HG03469 (cell line): ENCODE data around the gene CPM.
"Not testable (repeated sequence)": the region's sequence is repeated elsewhere in the genome, so short reads cannot be mapped to it uniquely, and the experiment has no call there.

ENCODE experiments used
- ATAC-seq: cut with Tn5 transposase; IDR thresholded peaks from one replicate; pipeline ENCODE4 v1.9.1; 2021; ENCODE audit warnings: mild to moderate bottlenecking, moderate library complexity, moderate number of reproducible peaks; ENCODE audit not compliant: unreplicated experiment

The CPM gene

GRCh38 chr12:68882251-68882964 lies 50.6 kb downstream of the CPM start:
- ATAC-seq = no peak

GRCh38 chr12:68880660-68881325 lies 52.2 kb downstream of the CPM start:
- no peak for ATAC-seq

- no peak for ATAC-seq
Observed at GRCh38 chr12:68878846-68879245, 54.1 kb downstream of the CPM start.

- no peak for ATAC-seq
Observed at GRCh38 chr12:68878283-68878682, 54.7 kb downstream of the CPM start.

GRCh38 chr12:68877583-68877982 lies 55.4 kb downstream of the CPM start:
- no peak for ATAC-seq

- no peak for ATAC-seq
Observed at GRCh38 chr12:68876461-68876860, 56.5 kb downstream of the CPM start.

- ATAC-seq = no peak
Observed at GRCh38 chr12:68873316-68873715, 59.7 kb downstream of the CPM start.

- ATAC-seq = no peak
Observed at GRCh38 chr12:68871921-68872320, 61.0 kb downstream of the CPM start.

- no peak for ATAC-seq
Observed at GRCh38 chr12:68871396-68871795, 61.6 kb downstream of the CPM start.

GRCh38 chr12:68870443-68870842 lies 62.5 kb downstream of the CPM start:
- no peak for ATAC-seq

- ATAC-seq = no peak
Observed at GRCh38 chr12:68870011-68870410, 63.0 kb downstream of the CPM start.

GRCh38 chr12:68868043-68868790 lies 64.8 kb downstream of the CPM start:
- ATAC-seq = no peak

GRCh38 chr12:68867606-68868005 lies 65.4 kb downstream of the CPM start:
- no peak for ATAC-seq

GRCh38 chr12:68866950-68867349 lies 66.0 kb downstream of the CPM start:
- ATAC-seq = no peak

GRCh38 chr12:68865399-68866164 lies 67.4 kb downstream of the CPM start:
- no peak for ATAC-seq

- no peak for ATAC-seq
Observed at GRCh38 chr12:68864604-68865003, 68.4 kb downstream of the CPM start.

GRCh38 chr12:68863886-68864454 lies 69.0 kb downstream of the CPM start:
- not testable (repeated sequence) for ATAC-seq

- no peak for ATAC-seq
Observed at GRCh38 chr12:68863109-68863770, 69.7 kb downstream of the CPM start.

GRCh38 chr12:68861890-68862289 lies 71.1 kb downstream of the CPM start:
- no peak for ATAC-seq

- no peak for ATAC-seq
Observed at GRCh38 chr12:68856510-68856909, 76.5 kb downstream of the CPM start.
